Urothelium cell line (cell line): Measurements from ENCODE around the gene KLK4.
A peak's percentile ranks its signal among the peaks of the same experiment; 100 is the strongest.

Source experiments
- DNase-seq: peaks from one replicate; pipeline ENCODE4 v3.0.0; 2011; ENCODE audit warnings: low spot score, mixed read lengths
- FAIRE-seq: peaks from 2 replicates; lab custom pipeline; 2011; peaks lifted over from hg19 to GRCh38; lab: Jason Lieb, UNC

Gene KLK4

DNA sequence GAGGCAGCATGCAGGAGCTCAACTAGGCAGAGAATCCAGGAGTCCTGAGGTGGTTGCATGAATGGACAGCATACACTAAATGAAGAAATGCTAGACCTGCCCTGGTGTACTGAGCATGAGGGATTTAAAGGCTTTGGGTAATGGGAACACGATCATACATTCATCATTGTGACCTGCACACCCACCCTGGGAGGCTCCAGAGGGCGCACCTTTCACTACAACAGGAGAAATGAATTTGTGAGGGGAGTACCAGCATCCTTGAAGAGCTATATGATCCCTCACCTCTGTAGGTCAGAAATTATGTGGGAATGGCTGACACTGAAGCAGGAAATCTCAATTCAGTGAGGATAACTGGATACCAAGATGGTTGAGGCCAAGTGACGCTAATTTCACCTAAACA is 29.0 kb downstream of the KLK4 start:
- DNase-seq: no peak
- FAIRE-seq: no peak

DNA sequence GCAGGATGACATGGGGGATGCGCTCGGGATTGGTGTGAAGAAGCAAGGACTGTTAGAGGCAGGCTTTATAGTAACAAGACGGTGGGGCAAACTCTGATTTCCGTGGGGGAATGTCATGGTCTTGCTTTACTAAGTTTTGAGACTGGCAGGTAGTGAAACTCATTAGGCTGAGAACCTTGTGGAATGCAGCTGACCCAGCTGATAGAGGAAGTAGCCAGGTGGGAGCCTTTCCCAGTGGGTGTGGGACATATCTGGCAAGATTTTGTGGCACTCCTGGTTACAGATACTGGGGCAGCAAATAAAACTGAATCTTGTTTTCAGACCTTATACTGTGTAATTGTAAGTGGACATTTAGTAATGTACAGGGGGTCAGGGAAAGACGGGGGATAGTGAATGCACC is 31.0 kb downstream of the KLK4 start:
- DNase-seq (no peak), FAIRE-seq (no peak)

DNA sequence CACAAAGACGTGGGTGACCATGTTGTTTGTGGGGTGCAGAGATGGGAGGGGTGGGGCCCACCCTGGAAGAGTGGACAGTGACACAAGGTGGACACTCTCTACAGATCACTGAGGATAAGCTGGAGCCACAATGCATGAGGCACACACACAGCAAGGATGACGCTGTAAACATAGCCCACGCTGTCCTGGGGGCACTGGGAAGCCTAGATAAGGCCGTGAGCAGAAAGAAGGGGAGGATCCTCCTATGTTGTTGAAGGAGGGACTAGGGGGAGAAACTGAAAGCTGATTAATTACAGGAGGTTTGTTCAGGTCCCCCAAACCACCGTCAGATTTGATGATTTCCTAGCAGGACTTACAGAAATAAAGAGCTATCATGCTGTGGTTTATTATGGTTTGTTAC is 32.3 kb downstream of the KLK4 start:
- no peak for FAIRE-seq
- DNase-seq: no peak

DNA sequence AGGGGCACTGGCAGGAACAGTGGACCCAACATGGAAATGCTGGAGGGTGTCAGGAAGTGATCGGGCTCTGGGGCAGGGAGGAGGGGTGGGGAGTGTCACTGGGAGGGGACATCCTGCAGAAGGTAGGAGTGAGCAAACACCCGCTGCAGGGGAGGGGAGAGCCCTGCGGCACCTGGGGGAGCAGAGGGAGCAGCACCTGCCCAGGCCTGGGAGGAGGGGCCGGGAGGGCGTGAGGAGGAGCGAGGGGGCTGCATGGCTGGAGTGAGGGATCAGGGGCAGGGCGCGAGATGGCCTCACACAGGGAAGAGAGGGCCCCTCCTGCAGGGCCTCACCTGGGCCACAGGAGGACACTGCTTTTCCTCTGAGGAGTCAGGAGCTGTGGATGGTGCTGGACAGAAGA is 33.9 kb downstream of the KLK4 start:
- DNase-seq (no peak), FAIRE-seq (no peak)

DNA sequence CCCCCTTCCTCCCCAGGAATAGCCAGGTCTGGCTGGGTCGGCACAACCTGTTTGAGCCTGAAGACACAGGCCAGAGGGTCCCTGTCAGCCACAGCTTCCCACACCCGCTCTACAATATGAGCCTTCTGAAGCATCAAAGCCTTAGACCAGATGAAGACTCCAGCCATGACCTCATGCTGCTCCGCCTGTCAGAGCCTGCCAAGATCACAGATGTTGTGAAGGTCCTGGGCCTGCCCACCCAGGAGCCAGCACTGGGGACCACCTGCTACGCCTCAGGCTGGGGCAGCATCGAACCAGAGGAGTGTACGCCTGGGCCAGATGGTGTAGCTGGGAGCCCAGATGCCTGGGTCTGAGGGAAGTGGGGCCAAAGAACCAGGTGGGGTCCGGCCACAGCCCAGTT is 34.7 kb downstream of the KLK4 start:
- FAIRE-seq: no peak
- DNase-seq: no peak

DNA sequence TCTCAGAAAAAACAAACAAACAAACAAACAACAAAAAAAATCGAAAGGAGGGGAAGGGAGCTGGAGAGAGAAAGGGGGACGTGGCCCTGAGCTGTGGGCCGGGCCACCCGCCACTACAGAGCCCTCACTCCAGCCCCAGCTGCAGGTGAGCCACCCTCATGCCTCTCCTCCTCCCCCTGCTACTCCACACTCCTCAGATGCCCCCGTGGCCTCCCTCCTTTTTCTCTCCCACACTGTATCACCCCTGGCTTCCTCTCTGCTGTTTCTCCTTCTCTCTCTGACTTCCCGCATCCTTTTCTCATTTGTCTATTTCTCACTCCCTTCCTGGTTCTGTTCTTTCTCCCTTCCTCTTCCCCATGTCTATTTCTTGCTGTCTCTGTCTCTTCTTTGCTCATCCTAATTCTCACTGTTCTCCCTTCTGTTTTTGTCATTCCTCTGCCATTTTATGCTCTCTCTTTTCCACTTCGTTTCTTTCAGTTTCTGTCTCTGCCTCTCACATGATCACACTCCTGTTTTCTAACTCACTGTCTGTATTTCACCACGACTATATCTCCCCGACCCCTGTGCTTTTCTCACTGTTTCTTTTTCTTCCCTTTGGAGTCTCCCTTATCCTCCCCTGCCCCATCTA is 35.3 kb downstream of the KLK4 start:
- no peak for FAIRE-seq
- DNase-seq: no peak

- FAIRE-seq (no peak), DNase-seq (no peak)
These were observed 37.0 kb downstream of the KLK4 start for GRCh38 chr19:50874211-50874610.

DNA sequence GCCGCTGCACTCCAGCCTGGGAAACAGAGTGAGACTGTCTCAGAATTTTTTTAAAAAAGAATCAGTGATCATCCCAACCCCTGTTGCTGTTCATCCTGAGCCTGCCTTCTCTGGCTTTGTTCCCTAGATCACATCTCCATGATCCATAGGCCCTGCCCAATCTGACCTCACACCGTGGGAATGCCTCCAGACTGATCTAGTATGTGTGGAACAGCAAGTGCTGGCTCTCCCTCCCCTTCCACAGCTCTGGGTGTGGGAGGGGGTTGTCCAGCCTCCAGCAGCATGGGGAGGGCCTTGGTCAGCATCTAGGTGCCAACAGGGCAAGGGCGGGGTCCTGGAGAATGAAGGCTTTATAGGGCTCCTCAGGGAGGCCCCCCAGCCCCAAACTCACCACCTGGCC is 38.1 kb downstream of the KLK4 start, which contains the start of gene KLK2:
KLK2 (plus strand) TSS at position 384 of the 400 bp plus-strand sequence. CDS start 35 bp downstream, outside the sequence.
- FAIRE-seq: no peak

GRCh38 chr19:50870417-50871089 is 40.6 kb downstream of the KLK4 start:
- FAIRE-seq (peak; percentile 85), DNase-seq (peak; percentile 83)

More for the DNA sequence above, 38.1 kb downstream of the KLK4 start, which contains the start of gene KLK2:
- no peak for DNase-seq

- DNase-seq (no peak), FAIRE-seq (no peak)
These were observed 41.7 kb downstream of the KLK4 start for GRCh38 chr19:50869479-50869878.

- FAIRE-seq: no peak
- no peak for DNase-seq
These were observed 49.5 kb downstream of the KLK4 start for GRCh38 chr19:50861496-50862286.

- DNase-seq (no peak), FAIRE-seq (no peak)
These were observed 50.2 kb downstream of the KLK4 start for GRCh38 chr19:50861010-50861409.

DNA sequence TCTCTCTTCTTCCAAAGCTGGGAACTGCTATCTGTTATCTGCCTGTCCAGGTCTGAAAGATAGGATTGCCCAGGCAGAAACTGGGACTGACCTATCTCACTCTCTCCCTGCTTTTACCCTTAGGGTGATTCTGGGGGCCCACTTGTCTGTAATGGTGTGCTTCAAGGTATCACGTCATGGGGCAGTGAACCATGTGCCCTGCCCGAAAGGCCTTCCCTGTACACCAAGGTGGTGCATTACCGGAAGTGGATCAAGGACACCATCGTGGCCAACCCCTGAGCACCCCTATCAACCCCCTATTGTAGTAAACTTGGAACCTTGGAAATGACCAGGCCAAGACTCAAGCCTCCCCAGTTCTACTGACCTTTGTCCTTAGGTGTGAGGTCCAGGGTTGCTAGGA is 51.3 kb downstream of the KLK4 start:
- DNase-seq (no peak), FAIRE-seq (no peak)

DNA sequence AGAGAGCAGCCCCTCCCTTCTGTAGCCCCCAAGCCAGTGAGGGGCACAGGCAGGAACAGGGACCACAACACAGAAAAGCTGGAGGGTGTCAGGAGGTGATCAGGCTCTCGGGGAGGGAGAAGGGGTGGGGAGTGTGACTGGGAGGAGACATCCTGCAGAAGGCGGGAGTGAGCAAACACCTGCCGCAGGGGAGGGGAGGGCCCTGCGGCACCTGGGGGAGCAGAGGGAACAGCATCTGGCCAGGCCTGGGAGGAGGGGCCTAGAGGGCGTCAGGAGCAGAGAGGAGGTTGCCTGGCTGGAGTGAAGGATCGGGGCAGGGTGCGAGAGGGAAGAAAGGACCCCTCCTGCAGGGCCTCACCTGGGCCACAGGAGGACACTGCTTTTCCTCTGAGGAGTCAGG is 52.3 kb downstream of the KLK4 start:
- FAIRE-seq: no peak
- DNase-seq: no peak

DNA sequence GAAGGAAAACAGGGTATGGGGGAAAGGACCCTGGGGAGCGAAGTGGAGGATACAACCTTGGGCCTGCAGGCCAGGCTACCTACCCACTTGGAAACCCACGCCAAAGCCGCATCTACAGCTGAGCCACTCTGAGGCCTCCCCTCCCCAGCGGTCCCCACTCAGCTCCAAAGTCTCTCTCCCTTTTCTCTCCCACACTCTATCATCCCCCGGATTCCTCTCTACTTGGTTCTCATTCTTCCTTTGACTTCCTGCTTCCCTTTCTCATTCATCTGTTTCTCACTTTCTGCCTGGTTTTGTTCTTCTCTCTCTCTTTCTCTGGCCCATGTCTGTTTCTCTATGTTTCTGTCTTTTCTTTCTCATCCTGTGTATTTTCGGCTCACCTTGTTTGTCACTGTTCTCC is 53.8 kb downstream of the KLK4 start:
- no peak for FAIRE-seq
- no peak for DNase-seq
